Suprapubic skin (tissue), 4 donors: Measurements from ENCODE around the gene DHX40. TPM values are rescaled to one million over a fixed set of nuclear protein-coding genes. Genes with fewer than 3 reads are reported as not detected.

Experiments
- DNase-seq, 2 donors: peaks; one replicate each; pipeline ENCODE4 v3.0.0-alpha.2; 2019; ENCODE audit warnings: low spot score in 2 of 2
- H3K27ac ChIP-seq: fragments of 200-600 bp; sonication (generic); one replicate; pipeline ENCODE4 v1.5.1; 2019
- H3K27me3 ChIP-seq: fragments of 200-600 bp; sonication (generic); one replicate; pipeline ENCODE4 v1.5.1; 2019
- H3K36me3 ChIP-seq: fragments of 200-600 bp; sonication (generic); one replicate; pipeline ENCODE4 v1.5.1; 2019
- H3K4me1 ChIP-seq: fragments of 200-600 bp; sonication (generic); one replicate; pipeline ENCODE4 v1.5.1; 2019
- H3K4me3 ChIP-seq: fragments of 200-600 bp; sonication (generic); one replicate; pipeline ENCODE4 v1.5.1; 2019; ENCODE audit warnings: mild to moderate bottlenecking
- H3K9me3 ChIP-seq: fragments of 200-600 bp; sonication (generic); one replicate; pipeline ENCODE4 v1.5.1; 2019
- CTCF ChIP-seq, 2 donors: fragments of 200-600 bp in 1 of 2; fragments of 450-650 bp in 1 of 2; sonication (generic) in 1 of 2; IDR thresholded peaks; one replicate each; pipeline ENCODE4 v1.5.1; 2016 to 2019; ENCODE audit warnings: antibody characterized with exemption in 2 of 2, mild to moderate bottlenecking in 1 of 2, moderate library complexity in 1 of 2
- EP300 ChIP-seq: sonication (generic); formaldehyde crosslinking; IDR thresholded peaks from one replicate; pipeline ENCODE4 v1.6.1; 2017; ENCODE audit warnings: antibody characterized with exemption
- POLR2A ChIP-seq, 2 donors: fragments of 450-650 bp; IDR thresholded peaks; one replicate each; pipeline ENCODE4 v1.6.1; 2017; ENCODE audit warnings: antibody characterized with exemption in 2 of 2, mild to moderate bottlenecking in 2 of 2, moderate library complexity in 2 of 2
- POLR2AphosphoS5 ChIP-seq, 3 donors: sonication (generic); formaldehyde crosslinking; IDR thresholded peaks; one replicate each; pipeline ENCODE4 v1.6.1; 2017; ENCODE audit warnings: antibody characterized with exemption in 3 of 3
- WGBS: methylation state at CpG from one replicate; pipeline ENCODE4 v1.1.5; 2018; 5-methylcytosine and 5-hydroxymethylcytosine counted together
- total RNA-seq, 4 donors: library from RNA; depleted of rRNA; stranded (reverse); fragments of >200 nt; gene quantifications; one replicate each; pipeline ENCODE4 v1.1.0, GENCODE V29; 2016

The DHX40 gene
- total RNA-seq, 4 donors from 2014 or later, result 30.6 to 42.9 (median 37.4) TPM

- Histone ChIP-seq H3K4me3 (no peak overlapping the region), H3K9me3 (no peaks in the 10 kb centered on the region), H3K36me3 (no peaks in the 10 kb centered on the region), H3K4me1 (peaks cover 61% of the 10 kb centered on the region), H3K27me3 (no peaks in the 10 kb centered on the region), H3K27ac (no peak overlapping the region)
- TF ChIP-seq POLR2AphosphoS5 (IDR thresholded peaks at IDR 0.05), result no peak
- TF ChIP-seq EP300, result no peak
- no peak for TF ChIP-seq POLR2A (IDR thresholded peaks at IDR 0.05)
- no peak for TF ChIP-seq CTCF (IDR thresholded peaks at IDR 0.05)
- no peak for DNase-seq
- 52% methylated on average over 3 of the region's 3 CpGs for whole genome bisulfite sequencing
Measured at GRCh38 chr17:59627274-59627673, 61.9 kb downstream of the DHX40 start.

DNA sequence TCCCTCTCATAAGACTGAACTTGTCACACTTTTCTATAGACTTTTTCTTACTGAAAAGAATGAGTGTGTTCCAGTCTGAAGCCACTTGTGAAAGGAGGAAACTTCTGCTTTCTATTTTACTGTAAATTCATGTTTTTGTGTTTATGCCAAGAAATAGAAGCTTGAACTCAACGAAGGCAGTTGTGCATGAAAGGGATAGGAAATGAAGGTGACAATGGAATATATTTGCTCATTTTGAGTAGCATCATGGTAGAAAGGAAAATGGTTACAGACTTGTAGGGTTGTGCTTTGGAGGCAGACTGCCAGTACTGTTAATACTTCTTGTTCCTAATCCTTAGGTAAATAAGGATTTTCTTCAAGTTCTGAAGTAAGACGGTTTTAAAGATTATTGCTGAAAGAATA lies 62.4 kb downstream of the DHX40 start:
- 30% methylated on average over 2 of the region's 2 CpGs for WGBS
- TF ChIP-seq POLR2AphosphoS5 (IDR thresholded peaks at IDR 0.05), result no peak
- TF ChIP-seq EP300, result no peak
- no peak for TF ChIP-seq POLR2A (IDR thresholded peaks at IDR 0.05)
- TF ChIP-seq CTCF (IDR thresholded peaks at IDR 0.05), result no peak
- no peaks in the 10 kb centered on the region for H3K36me3 ChIP-seq
- H3K4me3 ChIP-seq, result no peak overlapping the region
- H3K27ac ChIP-seq, result no peak overlapping the region
- H3K4me1 ChIP-seq, result peaks cover 61% of the 10 kb centered on the region
- no peaks in the 10 kb centered on the region for H3K27me3 ChIP-seq
- DNase-seq, result no peak
- H3K9me3 ChIP-seq, result no peaks in the 10 kb centered on the region

DNA sequence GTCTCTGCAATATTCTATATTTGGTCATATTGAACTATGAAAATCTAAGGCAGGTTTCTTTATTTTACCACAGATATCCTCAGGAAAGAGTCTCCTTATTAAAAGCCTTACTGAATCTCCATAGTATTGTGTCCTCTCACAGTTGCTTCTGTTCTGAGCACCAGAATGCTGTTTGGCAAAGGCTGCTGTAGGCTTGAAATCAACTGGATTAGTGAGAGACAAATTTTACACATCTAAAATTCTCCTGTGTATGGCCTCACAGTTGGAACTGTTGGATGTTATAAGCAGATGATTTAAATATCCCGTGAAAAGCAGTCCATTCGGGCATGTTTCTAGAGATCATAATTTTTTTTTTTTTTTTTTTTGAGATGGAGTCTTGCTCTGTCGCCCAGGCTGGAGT lies 63.8 kb downstream of the DHX40 start:
- 89% methylated on average over 3 of the region's 3 CpGs for WGBS
- DNase-seq, result no peak
- H3K36me3 ChIP-seq, result no peaks in the 10 kb centered on the region
- peaks cover 61% of the 10 kb centered on the region for H3K4me1 ChIP-seq
- H3K4me3 ChIP-seq, result no peak overlapping the region
- no peaks in the 10 kb centered on the region for H3K9me3 ChIP-seq
- TF ChIP-seq EP300 (no peak), POLR2AphosphoS5 (IDR thresholded peaks at IDR 0.05) (no peak), POLR2A (IDR thresholded peaks at IDR 0.05) (no peak), CTCF (IDR thresholded peaks at IDR 0.05) (no peak)
- no peaks in the 10 kb centered on the region for H3K27me3 ChIP-seq
- no peak overlapping the region for H3K27ac ChIP-seq

- DNase-seq, result no peak
Measured at GRCh38 chr17:59631276-59631675, 65.9 kb downstream of the DHX40 start.

GRCh38 chr17:59632398-59632797 lies 67.0 kb downstream of the DHX40 start:
- Histone ChIP-seq H3K4me3 (no peak overlapping the region), H3K27me3 (no peaks in the 10 kb centered on the region), H3K9me3 (no peaks in the 10 kb centered on the region), H3K36me3 (no peaks in the 10 kb centered on the region), H3K27ac (no peak overlapping the region), H3K4me1 (peaks cover 55% of the 10 kb centered on the region)
- DNase-seq, result no peak
- 77% methylated on average over 6 of the region's 6 CpGs for WGBS
- TF ChIP-seq POLR2A (IDR thresholded peaks at IDR 0.05), result no peak
- TF ChIP-seq EP300, result no peak
- no peak for TF ChIP-seq CTCF (IDR thresholded peaks at IDR 0.05)
- no peak for TF ChIP-seq POLR2AphosphoS5 (IDR thresholded peaks at IDR 0.05)

More at GRCh38 chr17:59631276-59631675, 65.9 kb downstream of the DHX40 start:
- no peaks in the 10 kb centered on the region for H3K36me3 ChIP-seq
- H3K9me3 ChIP-seq, result no peaks in the 10 kb centered on the region
- H3K27me3 ChIP-seq, result no peaks in the 10 kb centered on the region
- no peak overlapping the region for H3K27ac ChIP-seq
- TF ChIP-seq EP300 (no peak), POLR2A (IDR thresholded peaks at IDR 0.05) (no peak), POLR2AphosphoS5 (IDR thresholded peaks at IDR 0.05) (no peak), CTCF (IDR thresholded peaks at IDR 0.05) (no peak)
- peaks cover 66% of the 10 kb centered on the region for H3K4me1 ChIP-seq
- no peak overlapping the region for H3K4me3 ChIP-seq
- 97% methylated on average over 1 of the region's 1 CpG for whole genome bisulfite sequencing
